ENCODE results near the gene ITPR2. TPM values are rescaled to one million over a fixed set of nuclear protein-coding genes. Genes with fewer than 3 reads are reported as not detected.

The ITPR2 gene
- total RNA-seq, 1 donor from 2014 or later = 74.5 TPM

GRCh38 chr12:26359576-26359975 lies 473.4 kb downstream of the ITPR2 start:
- ATAC-seq (ENCODE audit: low read depth) (no peak), DNase-seq (no peak)
- POLR2A ChIA-PET = no interaction called here
- H3K27ac Mint-ChIP-seq = no peak overlapping the region
- peaks cover 3% of the 10 kb centered on the region for H3K4me1 Mint-ChIP-seq
- no peak for TF ChIP-seq CTCF (IDR thresholded peaks at IDR 0.05)
- CTCF ChIA-PET = no interaction called here
- H3K4me3 Mint-ChIP-seq = no peak overlapping the region
- peaks cover 12% of the 10 kb centered on the region for H3K36me3 Mint-ChIP-seq (ENCODE audit: low read depth)
- no peaks in the 10 kb centered on the region for H3K27me3 Mint-ChIP-seq
- intact Hi-C loops (cut with micrococcal nuclease) = no loop called here
- H3K9me3 Mint-ChIP-seq = no peaks in the 10 kb centered on the region

- Mint-ChIP-seq H3K36me3 (ENCODE audit: low read depth) (peaks cover 14% of the 10 kb centered on the region), H3K4me3 (no peak overlapping the region), H3K9me3 (peaks cover 3% of the 10 kb centered on the region), H3K27me3 (no peaks in the 10 kb centered on the region), H3K27ac (no peak overlapping the region), H3K4me1 (peaks cover 3% of the 10 kb centered on the region)
- ATAC-seq (ENCODE audit: low read depth) (no peak), DNase-seq (no peak)
- intact Hi-C loops (cut with micrococcal nuclease) = no loop called here
- POLR2A ChIA-PET = no interaction called here
- TF ChIP-seq CTCF (IDR thresholded peaks at IDR 0.05) = no peak
- CTCF ChIA-PET = no interaction called here
Measured at GRCh38 chr12:26358651-26359050, 474.3 kb downstream of the ITPR2 start.

GRCh38 chr12:26347300-26347699 lies 485.7 kb downstream of the ITPR2 start:
- Mint-ChIP-seq H3K27ac (no peak overlapping the region), H3K9me3 (no peaks in the 10 kb centered on the region), H3K27me3 (no peaks in the 10 kb centered on the region), H3K4me3 (no peak overlapping the region), H3K4me1 (peaks cover 17% of the 10 kb centered on the region), H3K36me3 (ENCODE audit: low read depth) (no peaks in the 10 kb centered on the region)
- ChIA-PET CTCF (no interaction called here), POLR2A (no interaction called here)
- DNase-seq (no peak), ATAC-seq (ENCODE audit: low read depth) (no peak)
- intact Hi-C loops (cut with micrococcal nuclease) = no loop called here
- no peak for TF ChIP-seq CTCF (IDR thresholded peaks at IDR 0.05)

GRCh38 chr12:26346736-26347135 lies 486.3 kb downstream of the ITPR2 start:
- POLR2A ChIA-PET = interaction anchor here (1.4 kb wide), 1 partner anchor 224 kb away, joined by 4 read pairs; no protein-coding TSS in a partner anchor
- Mint-ChIP-seq H3K36me3 (ENCODE audit: low read depth) (no peaks in the 10 kb centered on the region), H3K27me3 (no peaks in the 10 kb centered on the region), H3K4me3 (no peak overlapping the region), H3K27ac (no peak overlapping the region), H3K9me3 (no peaks in the 10 kb centered on the region), H3K4me1 (peaks cover 23% of the 10 kb centered on the region)
- no peak for ATAC-seq (ENCODE audit: low read depth)
- no peak for TF ChIP-seq CTCF (IDR thresholded peaks at IDR 0.05)
- CTCF ChIA-PET = no interaction called here
- DNase-seq = no peak
- intact Hi-C loops (cut with micrococcal nuclease) = no loop called here

- intact Hi-C loops (cut with micrococcal nuclease) = loop anchor here (2.0 kb wide), 1 partner anchor 17 kb away; no protein-coding TSS in a partner anchor
- Mint-ChIP-seq H3K36me3 (ENCODE audit: low read depth) (no peaks in the 10 kb centered on the region), H3K9me3 (no peaks in the 10 kb centered on the region), H3K27me3 (no peaks in the 10 kb centered on the region), H3K27ac (no peak overlapping the region), H3K4me1 (peaks cover 33% of the 10 kb centered on the region), H3K4me3 (no peak overlapping the region)
- DNase-seq = no peak
- ChIA-PET CTCF (no interaction called here), POLR2A (interaction anchor here (1.4 kb wide), 1 partner anchor 223 kb away, joined by 4 read pairs; no protein-coding TSS in a partner anchor)
- peak; percentile 40 for ATAC-seq (ENCODE audit: low read depth)
- no peak for TF ChIP-seq CTCF (IDR thresholded peaks at IDR 0.05)
Measured at GRCh38 chr12:26345471-26346003, 487.5 kb downstream of the ITPR2 start.

Measured in activated B cell treated with CpG ODN at 0.5 μM for 24 hours (primary cell).